Activated naive CD4-positive, alpha-beta T cell treated with anti-CD3 and anti-CD28 coated beads for 36 hours (primary cell): ENCODE measurements around the gene GCAT. TPM values are rescaled to one million over a fixed set of nuclear protein-coding genes. Genes with fewer than 3 reads are reported as not detected.

Experiments used
- CTCF ChIA-PET: fragments of 350-600 bp; sonication (Branson Sonifier 250); formaldehyde crosslinking; loops from one replicate; lab custom pipeline; 2021; ENCODE audit warnings: antibody characterized with exemption; lab: Charles Lee
- DNase-seq: peaks from one replicate; pipeline ENCODE4 v3.0.0-alpha.2; 2020
- H3K27ac Mint-ChIP-seq: one replicate; pipeline ENCODE4 v1.8.0; 2021; ENCODE audit warnings: mild to moderate bottlenecking, mixed read lengths
- H3K27me3 Mint-ChIP-seq: one replicate; pipeline ENCODE4 v1.8.0; 2021; ENCODE audit warnings: low read depth, mixed read lengths
- H3K36me3 Mint-ChIP-seq: one replicate; pipeline ENCODE4 v1.8.0; 2021; ENCODE audit warnings: low read depth, mixed read lengths
- H3K4me1 Mint-ChIP-seq: one replicate; pipeline ENCODE4 v1.8.0; 2021; ENCODE audit warnings: low read depth, mixed read lengths
- H3K4me3 Mint-ChIP-seq: one replicate; pipeline ENCODE4 v1.8.0; 2021; ENCODE audit warnings: mild to moderate bottlenecking, moderate library complexity, mixed read lengths
- H3K9me3 Mint-ChIP-seq: one replicate; pipeline ENCODE4 v1.8.0; 2021; ENCODE audit warnings: mixed read lengths
- intact Hi-C: fragments of 100-400 bp; cut with micrococcal nuclease; formaldehyde crosslinking; loops from one replicate; pipeline ENCODE4 v1.15.1; 2023
- total RNA-seq, 2 experiments: library from RNA; stranded (reverse); gene quantifications; one replicate each; pipeline ENCODE4 v1.2.3, GENCODE V29; 2021

Gene GCAT
- total RNA-seq, 2 experiments from 2014 or later = 26.9 to 27.2 TPM

- DNase-seq = no peak
- Mint-ChIP-seq H3K4me1 (no peaks in the 10 kb centered on the region), H3K27me3 (no peaks in the 10 kb centered on the region), H3K9me3 (no peaks in the 10 kb centered on the region), H3K27ac (no peak overlapping the region), H3K36me3 (peaks cover 17% of the 10 kb centered on the region), H3K4me3 (no peak overlapping the region)
- CTCF ChIA-PET = no interaction called here
- intact Hi-C loops = no loop called here
Observed at GRCh38 chr22:37832022-37832857, 24.5 kb downstream of the GCAT start.

- CTCF ChIA-PET = interaction anchor here (0.5 to 1.5 kb wide), 3 partner anchors 21 to 33 kb away, joined by 3 to 4 read pairs (median 3); no protein-coding TSS in a partner anchor
- peak overlapping the region; percentile 66 for H3K4me3 Mint-ChIP-seq
- H3K27ac Mint-ChIP-seq = no peak overlapping the region
Observed at GRCh38 chr22:37842015-37842793, 34.5 kb downstream of the GCAT start.

GRCh38 chr22:37843741-37844089 lies 36.0 kb downstream of the GCAT start:
- Mint-ChIP-seq H3K4me3 (peak overlapping the region; percentile 83), H3K4me1 (peaks cover 30% of the 10 kb centered on the region), H3K27me3 (no peaks in the 10 kb centered on the region), H3K36me3 (peaks cover 14% of the 10 kb centered on the region), H3K27ac (no peak overlapping the region), H3K9me3 (no peaks in the 10 kb centered on the region)
- DNase-seq = peak; percentile 47
- CTCF ChIA-PET = interaction anchor here (0.7 to 1.5 kb wide), 5 partner anchors 15 to 91 kb away, joined by 3 to 11 read pairs (median 3); partner anchors contain the start of gene GCAT
- intact Hi-C loops = loop anchor here (1.0 to 5.0 kb wide), 7 partner anchors 36 to 663 kb away; partner anchors contain the start of genes DDX17, GCAT, GGA1 and LGALS1

More at GRCh38 chr22:37842015-37842793, 34.5 kb downstream of the GCAT start:
- no peak for DNase-seq
- H3K4me1 Mint-ChIP-seq = peaks cover 18% of the 10 kb centered on the region
- H3K27me3 Mint-ChIP-seq = no peaks in the 10 kb centered on the region
- H3K9me3 Mint-ChIP-seq = no peaks in the 10 kb centered on the region
- peaks cover 10% of the 10 kb centered on the region for H3K36me3 Mint-ChIP-seq
- intact Hi-C loops = loop anchor here (5.0 kb wide), 2 partner anchors 165 to 340 kb away; partner anchors contain the start of genes LGALS1 and PLA2G6

GRCh38 chr22:37844904-37845329 lies 37.2 kb downstream of the GCAT start:
- peak overlapping the region; percentile 76 for H3K27ac Mint-ChIP-seq
- peak overlapping the region; percentile 79 for H3K4me3 Mint-ChIP-seq
- peaks cover 23% of the 10 kb centered on the region for H3K36me3 Mint-ChIP-seq
- CTCF ChIA-PET = interaction anchor here (1.2 to 1.5 kb wide), 3 partner anchors 27 to 89 kb away, joined by 3 to 11 read pairs (median 3); no protein-coding TSS in a partner anchor
- DNase-seq = no peak
- intact Hi-C loops = loop anchor here (1.0 to 5.0 kb wide), 7 partner anchors 38 to 661 kb away; partner anchors contain the start of genes DDX17, GCAT, GGA1 and LGALS1
- H3K27me3 Mint-ChIP-seq = no peaks in the 10 kb centered on the region
- no peaks in the 10 kb centered on the region for H3K9me3 Mint-ChIP-seq
- peaks cover 36% of the 10 kb centered on the region for H3K4me1 Mint-ChIP-seq

- no peak overlapping the region for H3K27ac Mint-ChIP-seq
- H3K36me3 Mint-ChIP-seq = peaks cover 31% of the 10 kb centered on the region
Observed at GRCh38 chr22:37846433-37846832, 38.7 kb downstream of the GCAT start.

GRCh38 chr22:37848587-37849088 lies 40.9 kb downstream of the GCAT start:
- Mint-ChIP-seq H3K4me3 (peak overlapping the region; percentile 92), H3K27ac (peak overlapping the region; percentile 94), H3K27me3 (no peaks in the 10 kb centered on the region), H3K9me3 (no peaks in the 10 kb centered on the region), H3K36me3 (peaks cover 41% of the 10 kb centered on the region), H3K4me1 (peaks cover 46% of the 10 kb centered on the region)
- DNase-seq = peak; percentile 45
- intact Hi-C loops = loop anchor here (1.0 kb wide), 1 partner anchor 240 kb away; the partner anchor contains the start of gene GGA1
- CTCF ChIA-PET = interaction anchor here (0.6 kb wide), 1 partner anchor 198 kb away, joined by 3 read pairs; no protein-coding TSS in a partner anchor

More at GRCh38 chr22:37846433-37846832, 38.7 kb downstream of the GCAT start:
- peaks cover 45% of the 10 kb centered on the region for H3K4me1 Mint-ChIP-seq
- no peak for DNase-seq
- peak overlapping the region; percentile 6 for H3K4me3 Mint-ChIP-seq
- CTCF ChIA-PET = interaction anchor here (1.5 kb wide), 1 partner anchor 29 kb away, joined by 6 read pairs; no protein-coding TSS in a partner anchor
- H3K27me3 Mint-ChIP-seq = no peaks in the 10 kb centered on the region
- no peaks in the 10 kb centered on the region for H3K9me3 Mint-ChIP-seq
- intact Hi-C loops = no loop called here

- CTCF ChIA-PET = interaction anchor here (0.6 to 1.5 kb wide), 3 partner anchors 14 to 25 kb away, joined by 4 to 14 read pairs (median 4); no protein-coding TSS in a partner anchor
- peak; percentile 93 for DNase-seq
- H3K9me3 Mint-ChIP-seq = no peaks in the 10 kb centered on the region
- peak within 1 kb of the TSS; percentile 92 for H3K4me3 Mint-ChIP-seq
- peak within 1 kb of the TSS; percentile 94 for H3K27ac Mint-ChIP-seq
- intact Hi-C loops = loop anchor here (1.0 kb wide), 1 partner anchor 241 kb away; the partner anchor contains the start of gene GGA1
- peaks cover 46% of the 10 kb centered on the region for H3K36me3 Mint-ChIP-seq
- H3K27me3 Mint-ChIP-seq = no peaks in the 10 kb centered on the region
- H3K4me1 Mint-ChIP-seq = peaks cover 50% of the 10 kb centered on the region
Observed at GRCh38 chr22:37849089-37849751, 41.5 kb downstream of the GCAT start, which contains the start of gene EIF3L. Gene EIF3L (plus strand): TSS chr22:37849419. CDS start chr22:37849450, 31 bp downstream.

- no peaks in the 10 kb centered on the region for H3K27me3 Mint-ChIP-seq
- peaks cover 51% of the 10 kb centered on the region for H3K4me1 Mint-ChIP-seq
- H3K27ac Mint-ChIP-seq = peak overlapping the region; percentile 2
- no peak for DNase-seq
- intact Hi-C loops = no loop called here
- peak overlapping the region; percentile 92 for H3K4me3 Mint-ChIP-seq
- CTCF ChIA-PET = interaction anchor here (1.5 kb wide), 1 partner anchor 13 kb away, joined by 14 read pairs; no protein-coding TSS in a partner anchor
- peaks cover 56% of the 10 kb centered on the region for H3K36me3 Mint-ChIP-seq
- H3K9me3 Mint-ChIP-seq = no peaks in the 10 kb centered on the region
Observed at GRCh38 chr22:37850801-37851200, 43.1 kb downstream of the GCAT start.

GRCh38 chr22:37852418-37852817 lies 44.7 kb downstream of the GCAT start:
- Mint-ChIP-seq H3K4me1 (peaks cover 48% of the 10 kb centered on the region), H3K27me3 (no peaks in the 10 kb centered on the region), H3K9me3 (no peaks in the 10 kb centered on the region), H3K27ac (no peak overlapping the region), H3K36me3 (peaks cover 58% of the 10 kb centered on the region), H3K4me3 (no peak overlapping the region)
- no peak for DNase-seq
- intact Hi-C loops = no loop called here
- CTCF ChIA-PET = interaction anchor here (0.6 to 2.6 kb wide), 2 partner anchors 10 to 31 kb away, joined by 5 to 22 read pairs; no protein-coding TSS in a partner anchor

GRCh38 chr22:37854946-37855345 lies 47.2 kb downstream of the GCAT start:
- H3K36me3 Mint-ChIP-seq = peaks cover 55% of the 10 kb centered on the region
- DNase-seq = no peak
- no peak overlapping the region for H3K4me3 Mint-ChIP-seq
- no peaks in the 10 kb centered on the region for H3K27me3 Mint-ChIP-seq
- H3K4me1 Mint-ChIP-seq = peaks cover 32% of the 10 kb centered on the region
- H3K27ac Mint-ChIP-seq = peak overlapping the region; percentile 32
- CTCF ChIA-PET = interaction anchor here (0.7 to 1.2 kb wide), 2 partner anchors 8 to 110 kb away, joined by 3 to 7 read pairs; no protein-coding TSS in a partner anchor
- H3K9me3 Mint-ChIP-seq = no peaks in the 10 kb centered on the region
- intact Hi-C loops = no loop called here

- H3K27ac Mint-ChIP-seq = peak overlapping the region; percentile 22
- peaks cover 57% of the 10 kb centered on the region for H3K36me3 Mint-ChIP-seq
- CTCF ChIA-PET = interaction anchor here (1.2 to 1.4 kb wide), 2 partner anchors 8 to 38 kb away, joined by 3 to 7 read pairs; no protein-coding TSS in a partner anchor
- H3K4me1 Mint-ChIP-seq = peaks cover 30% of the 10 kb centered on the region
- intact Hi-C loops = no loop called here
- DNase-seq = no peak
- no peaks in the 10 kb centered on the region for H3K9me3 Mint-ChIP-seq
- H3K27me3 Mint-ChIP-seq = no peaks in the 10 kb centered on the region
- no peak overlapping the region for H3K4me3 Mint-ChIP-seq
Observed at GRCh38 chr22:37855462-37855861, 47.7 kb downstream of the GCAT start.
